ENCODE results near the gene DCTN2.

DNA sequence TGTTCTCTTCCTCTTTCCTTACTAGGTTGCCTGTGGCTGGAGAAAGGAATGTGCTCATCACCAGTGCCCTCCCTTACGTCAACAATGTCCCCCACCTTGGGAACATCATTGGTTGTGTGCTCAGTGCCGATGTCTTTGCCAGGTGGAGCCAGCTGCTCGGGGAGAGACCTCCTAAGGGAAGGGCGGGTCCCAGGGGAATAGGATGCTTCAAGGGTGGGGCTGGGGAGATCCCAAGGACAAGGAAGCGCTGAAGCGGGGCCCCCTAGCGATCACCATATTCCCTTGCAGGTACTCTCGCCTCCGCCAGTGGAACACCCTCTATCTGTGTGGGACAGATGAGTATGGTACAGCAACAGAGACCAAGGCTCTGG is 48.9 kb downstream of the DCTN2 start:
- TF ChIP-seq POLR2A (IDR thresholded peaks at IDR 0.05; ENCODE audit: low read length) (no peak), GATA1 (IDR thresholded peaks at IDR 0.05; ENCODE audit: low read depth, low read length) (no peak)

Measured in erythroblast (primary cell).